Ovary (tissue), 9 donors: ENCODE results near the gene ZMAT5. TPM values are rescaled to one million over a fixed set of nuclear protein-coding genes. Genes with fewer than 3 reads are reported as not detected.

ENCODE experiments used
- DNase-seq, 5 donors: peaks; one replicate each; pipeline ENCODE4 v3.0.0-alpha.2; 2019 to 2020
- H3K27ac ChIP-seq, 2 donors: fragments of 200-600 bp; one replicate each; pipeline versions ENCODE4 v1.5.1 to v1.8.0; 2019 to 2022
- H3K27me3 ChIP-seq: fragments of 200-600 bp; one replicate; pipeline ENCODE4 v1.8.0; 2022
- H3K36me3 ChIP-seq: fragments of 200-600 bp; sonication (generic); one replicate; pipeline ENCODE4 v1.5.1; 2019
- H3K4me1 ChIP-seq: one replicate; pipeline ENCODE4 v1.8.1; 2013; ENCODE audit warnings: mild to moderate bottlenecking, moderate library complexity; ENCODE audit not compliant: insufficient read depth
- H3K4me3 ChIP-seq: fragments of 200-600 bp; sonication (generic); one replicate; pipeline ENCODE4 v1.5.1; 2017
- H3K9me3 ChIP-seq, 2 donors: fragments of 200-600 bp in 1 of 2; sonication (generic) in 1 of 2; one replicate each; pipeline versions ENCODE4 v1.5.1 to v1.8.1; 2013 to 2019; ENCODE audit warnings: mild to moderate bottlenecking in 1 of 2, moderate library complexity in 1 of 2
- EP300 ChIP-seq: sonication (generic); formaldehyde crosslinking; IDR thresholded peaks from one replicate; pipeline ENCODE4 v1.6.1; 2017; ENCODE audit warnings: antibody characterized with exemption
- POLR2A ChIP-seq: fragments of 450-650 bp; IDR thresholded peaks from one replicate; pipeline ENCODE4 v1.6.1; 2017; ENCODE audit warnings: antibody characterized with exemption, mild to moderate bottlenecking, moderate library complexity
- WGBS, 3 donors: extraction: QIAGEN DNeasy Blood & Tissue Kit in 1 of 3; methylation state at CpG; one replicate each; pipeline versions ENCODE4 v1.1.5 to v1.1.7; 2013 to 2017; 5-methylcytosine and 5-hydroxymethylcytosine counted together
- intact Hi-C, 4 donors: fragments of 100-400 bp; cut with DNase I; formaldehyde crosslinking; loops; one replicate each; pipeline versions ENCODE4 v1.11.0 to v1.15.1; 2022 to 2023
- polyA plus RNA-seq, 2 donors: library from polyadenylated mRNA; stranded (reverse); fragments of 200-250 nt in 1 of 2; fragments of 350-450 nt in 1 of 2; fragmentation: Illumina TruSeq in 1 of 2; extraction: RNeasy Lipid Tissue Mini Kit (QIAGEN cat#74804) in 1 of 2; gene quantifications; one replicate each; pipeline ENCODE4 v1.2.3, GENCODE V29; 2013 to 2014
- total RNA-seq, 7 donors: library from RNA; depleted of rRNA in 2 of 7; stranded (reverse); fragments of >200 nt in 2 of 7; fragmentation: NEBNext Ultra II Directional in 3 of 7; extraction: Animal tissue kit (Norgen Biotek cat#: 25700) in 3 of 7; gene quantifications; one replicate each; pipeline versions ENCODE4 v1.1.0 to v1.2.4, GENCODE V29; 2016 to 2023
- TF ChIP-seq, protein P1 (sequence below), 3 donors: fragments of 450-650 bp in 2 of 3; fragments of 200-600 bp in 1 of 3; IDR thresholded peaks; one replicate each; pipeline versions ENCODE4 v1.5.1 to v1.8.0; 2016 to 2022; ENCODE audit warnings: antibody characterized with exemption in 3 of 3, mild to moderate bottlenecking in 1 of 3
- donor health status: DM: no; HTN: no; CAD: no; lungs with moderate emphysema.
- donor health status: DM: no; HTN: no; CAD: no.
- donor health status: Bipolar disorder and iron deficiency.
- donor health status: DM: yes; HTN: yes; CAD: no.
- donor health status: DM: no; HTN: no; CAD: no.
- donor health status: DM: yes; HTN: yes; CAD: no.

ZMAT5 gene
- total and polyA plus RNA-seq, 9 donors: 5.7 to 27.2 (median 21.4) TPM

GRCh38 chr22:29723766-29724165, 43.0 kb downstream of the ZMAT5 start:
- H3K4me3 ChIP-seq: no peak overlapping the region
- no peaks in the 10 kb centered on the region for H3K36me3 ChIP-seq
- no peak for DNase-seq
- no peak overlapping the region for H3K27ac ChIP-seq
- H3K9me3 ChIP-seq: no peaks in the 10 kb centered on the region
- WGBS, 3 donors: 78 to 91% (median 89%) methylated on average over 10 of the region's 10 CpGs
- no peaks in the 10 kb centered on the region for H3K4me1 ChIP-seq
- no peaks in the 10 kb centered on the region for H3K27me3 ChIP-seq
- TF ChIP-seq, protein P1, sequence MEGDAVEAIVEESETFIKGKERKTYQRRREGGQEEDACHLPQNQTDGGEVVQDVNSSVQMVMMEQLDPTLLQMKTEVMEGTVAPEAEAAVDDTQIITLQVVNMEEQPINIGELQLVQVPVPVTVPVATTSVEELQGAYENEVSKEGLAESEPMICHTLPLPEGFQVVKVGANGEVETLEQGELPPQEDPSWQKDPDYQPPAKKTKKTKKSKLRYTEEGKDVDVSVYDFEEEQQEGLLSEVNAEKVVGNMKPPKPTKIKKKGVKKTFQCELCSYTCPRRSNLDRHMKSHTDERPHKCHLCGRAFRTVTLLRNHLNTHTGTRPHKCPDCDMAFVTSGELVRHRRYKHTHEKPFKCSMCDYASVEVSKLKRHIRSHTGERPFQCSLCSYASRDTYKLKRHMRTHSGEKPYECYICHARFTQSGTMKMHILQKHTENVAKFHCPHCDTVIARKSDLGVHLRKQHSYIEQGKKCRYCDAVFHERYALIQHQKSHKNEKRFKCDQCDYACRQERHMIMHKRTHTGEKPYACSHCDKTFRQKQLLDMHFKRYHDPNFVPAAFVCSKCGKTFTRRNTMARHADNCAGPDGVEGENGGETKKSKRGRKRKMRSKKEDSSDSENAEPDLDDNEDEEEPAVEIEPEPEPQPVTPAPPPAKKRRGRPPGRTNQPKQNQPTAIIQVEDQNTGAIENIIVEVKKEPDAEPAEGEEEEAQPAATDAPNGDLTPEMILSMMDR (IDR thresholded peaks at IDR 0.05): no peak
- no peak for TF ChIP-seq EP300
- TF ChIP-seq POLR2A: no peak
- intact Hi-C loops: no loop called here

- H3K27ac ChIP-seq: no peak overlapping the region
- intact Hi-C loops: no loop called here
- WGBS, 3 donors: 66 to 76% (median 70%) methylated on average over 16 of the region's 16 CpGs
- H3K4me3 ChIP-seq: no peak overlapping the region
- DNase-seq: no peak
- H3K9me3 ChIP-seq: no peaks in the 10 kb centered on the region
- no peaks in the 10 kb centered on the region for H3K27me3 ChIP-seq
- no peaks in the 10 kb centered on the region for H3K36me3 ChIP-seq
- H3K4me1 ChIP-seq: no peaks in the 10 kb centered on the region
- TF ChIP-seq EP300: no peak
- no peak for TF ChIP-seq POLR2A
- TF ChIP-seq, protein P1 (IDR thresholded peaks at IDR 0.05): no peak
These were observed 44.2 kb downstream of the ZMAT5 start for GRCh38 chr22:29722587-29722986.

- no peak for DNase-seq
- Histone ChIP-seq H3K36me3 (no peaks in the 10 kb centered on the region), H3K4me1 (no peaks in the 10 kb centered on the region), H3K27ac (no peak overlapping the region), H3K27me3 (no peaks in the 10 kb centered on the region), H3K4me3 (no peak overlapping the region), H3K9me3 (no peaks in the 10 kb centered on the region)
- intact Hi-C loops: no loop called here
- TF ChIP-seq EP300 (no peak), POLR2A (no peak)
- TF ChIP-seq, protein P1 (IDR thresholded peaks at IDR 0.05): no peak
- WGBS, 3 donors: 74 to 88% (median 81%) methylated on average over 7 of the region's 7 CpGs
These were observed 44.7 kb downstream of the ZMAT5 start for GRCh38 chr22:29722151-29722550.

GRCh38 chr22:29720811-29721323, 45.9 kb downstream of the ZMAT5 start:
- intact Hi-C loops: no loop called here
- no peaks in the 10 kb centered on the region for H3K27me3 ChIP-seq

More at GRCh38 chr22:29720811-29721323, 45.9 kb downstream of the ZMAT5 start:
- no peaks in the 10 kb centered on the region for H3K4me1 ChIP-seq
- H3K4me3 ChIP-seq: no peak overlapping the region
- TF ChIP-seq EP300 (no peak), POLR2A (no peak)
- TF ChIP-seq, protein P1 (IDR thresholded peaks at IDR 0.05): no peak
- H3K27ac ChIP-seq: no peak overlapping the region
- DNase-seq: no peak
- 4 to 7% (median 4%) methylated on average over 30 to 53 of the region's 53 CpGs for WGBS, 3 donors
- no peaks in the 10 kb centered on the region for H3K36me3 ChIP-seq
- H3K9me3 ChIP-seq: no peaks in the 10 kb centered on the region
